HEK293 (cell line): Measurements from ENCODE around the gene TBC1D22A.

ENCODE experiments used
- CTCF ChIA-PET: fragments of 350-600 bp; formaldehyde crosslinking; extraction: SDS; loops from one replicate; lab custom pipeline; 2021; ENCODE audit warnings: antibody characterized with exemption; lab: Yijun Ruan, JAX
- POLR2A ChIA-PET: fragments of 300-600 bp; formaldehyde crosslinking; extraction: SDS; loops from one replicate; lab custom pipeline; 2020; ENCODE audit warnings: antibody characterized with exemption, inconsistent platforms; lab: Yijun Ruan, JAX
- H3K27ac ChIP-seq: fragments of 200-500 bp; sonication (Bioruptor generic); 2 replicates; pipeline ENCODE4 v1.5.1; 2014; ENCODE audit warnings: low read depth, low read length, control low read depth, inconsistent platforms; ENCODE audit errors: extremely low read depth
- H3K36me3 ChIP-seq, 2 experiments: fragments of 200-500 bp in 1 of 2; sonication (Bioruptor generic) in 1 of 2; 1 replicate in 1 of 2; 2 replicates in 1 of 2; pipeline ENCODE4 v1.5.1; 2014 to 2017; ENCODE audit warnings: inconsistent platforms in 2 of 2, low read length in 2 of 2; ENCODE audit not compliant: control insufficient read depth in 2 of 2, insufficient read depth in 1 of 2
- H3K4me1 ChIP-seq: fragments of 200-500 bp; sonication (Bioruptor generic); 2 replicates; pipeline ENCODE4 v1.5.1; 2014; ENCODE audit warnings: mild to moderate bottlenecking, low read length, inconsistent platforms; ENCODE audit not compliant: control insufficient read depth, insufficient read depth
- H3K4me3 ChIP-seq: 2 replicates; pipeline ENCODE4 v1.5.1; 2011; ENCODE audit warnings: low read depth, mild to moderate bottlenecking, control low read depth, low read length, moderate library complexity
- H3K9me3 ChIP-seq: fragments of 200-500 bp; sonication (Bioruptor generic); 2 replicates; pipeline ENCODE4 v1.5.1; 2014; ENCODE audit warnings: low read depth, low read length, inconsistent platforms; ENCODE audit not compliant: control insufficient read depth, insufficient read depth
- KLF9 ChIP-seq: fragments of 450-650 bp; formaldehyde crosslinking; IDR thresholded peaks from 2 replicates; pipeline ENCODE4 v1.5.1; 2016; ENCODE audit warnings: missing biosample characterization, missing genetic modification characterization, low read depth
- PRDM4 ChIP-seq: fragments of 450-650 bp; formaldehyde crosslinking; IDR thresholded peaks from 2 replicates; pipeline ENCODE4 v1.5.1; 2017; ENCODE audit warnings: missing biosample characterization, missing genetic modification characterization
- ZBTB8A ChIP-seq: fragments of 450-650 bp; formaldehyde crosslinking; IDR thresholded peaks from 2 replicates; pipeline ENCODE4 v1.5.1; 2016; ENCODE audit warnings: missing biosample characterization, missing genetic modification characterization
- ZIC2 ChIP-seq: fragments of 450-650 bp; formaldehyde crosslinking; IDR thresholded peaks from 2 replicates; pipeline ENCODE4 v1.5.1; 2016; ENCODE audit warnings: missing biosample characterization, missing genetic modification characterization
- ZNF335 ChIP-seq: fragments of 450-650 bp; formaldehyde crosslinking; conservative IDR thresholded peaks from 2 replicates; pipeline ENCODE4 v1.5.1; 2016; ENCODE audit warnings: missing biosample characterization, missing genetic modification characterization
- ZNF433 ChIP-seq: fragments of 450-650 bp; formaldehyde crosslinking; IDR thresholded peaks from 2 replicates; pipeline ENCODE4 v1.5.1; 2016; ENCODE audit warnings: missing biosample characterization, missing genetic modification characterization, low read depth
- ZNF518A ChIP-seq: fragments of 450-650 bp; formaldehyde crosslinking; conservative IDR thresholded peaks from 2 replicates; pipeline ENCODE4 v1.5.1; 2016; ENCODE audit warnings: low read depth, missing biosample characterization, missing genetic modification characterization
- ZNF560 ChIP-seq: fragments of 450-650 bp; formaldehyde crosslinking; IDR thresholded peaks from 2 replicates; pipeline ENCODE4 v1.5.1; 2017; ENCODE audit warnings: missing biosample characterization, missing genetic modification characterization, borderline replicate concordance
- ZNF626 ChIP-seq: fragments of 450-650 bp; sonication (Bioruptor Pico); formaldehyde crosslinking; IDR thresholded peaks from 2 replicates; pipeline ENCODE4 v1.5.1; 2018; ENCODE audit warnings: missing biosample characterization, missing genetic modification characterization, inconsistent platforms
- ZNF654 ChIP-seq: fragments of 450-650 bp; formaldehyde crosslinking; IDR thresholded peaks from 2 replicates; pipeline ENCODE4 v1.5.1; 2016; ENCODE audit warnings: low read depth, missing biosample characterization, missing genetic modification characterization
- ZNF791 ChIP-seq: fragments of 450-650 bp; formaldehyde crosslinking; IDR thresholded peaks from 2 replicates; pipeline ENCODE4 v1.5.1; 2016; ENCODE audit warnings: missing biosample characterization, missing genetic modification characterization

TBC1D22A gene

GRCh38 chr22:46994983-46995382 lies 232.5 kb downstream of the TBC1D22A start (continued):
- no peak for TF ChIP-seq ZNF560
- TF ChIP-seq, all 188 proteins: peak for 0

GRCh38 chr22:46995501-46996360 lies 233.3 kb downstream of the TBC1D22A start:
- ChIA-PET CTCF (interaction anchor here (0.6 to 1.9 kb wide), 5 partner anchors 17 to 162 kb away, joined by 3 to 6 read pairs (median 5); no protein-coding TSS in a partner anchor), POLR2A (no interaction called here)
- no peak overlapping the region for H3K27ac ChIP-seq
- peaks cover 0 to 14% of the 10 kb centered on the region in 2 experiments; a peak in 1 of 3 replicates for H3K36me3 ChIP-seq
- H3K4me3 ChIP-seq = no peak overlapping the region
- TF ChIP-seq PRDM4 (tag by site-specific recombination) (no peak), ZNF518A (tag by site-specific recombination) (no peak), ZNF335 (tag by site-specific recombination) (no peak), KLF9 (no peak), ZNF791 (no peak), ZBTB8A (tag by site-specific recombination) (no peak), ZNF626 (tag by site-specific recombination) (no peak)
- no peaks in the 10 kb centered on the region; the same call in 1 of the 2 replicates for H3K4me1 ChIP-seq
- no peaks in the 10 kb centered on the region for H3K9me3 ChIP-seq

- TF ChIP-seq ZNF654 (peak; percentile 21; the same call in 1 of the 2 replicates), ZIC2 (tag by site-specific recombination) (peak; percentile 81), ZNF433 (tag by site-specific recombination) (no peak)
- ChIA-PET CTCF (interaction anchor here (0.6 to 1.9 kb wide), 5 partner anchors 16 to 163 kb away, joined by 3 to 6 read pairs (median 5); no protein-coding TSS in a partner anchor), POLR2A (no interaction called here)
- H3K27ac ChIP-seq = no peak overlapping the region
- H3K9me3 ChIP-seq = no peaks in the 10 kb centered on the region
- H3K36me3 ChIP-seq = peaks cover 0 to 4% of the 10 kb centered on the region in 2 experiments; a peak in 1 of 3 replicates
- no peaks in the 10 kb centered on the region; the same call in 1 of the 2 replicates for H3K4me1 ChIP-seq
- H3K4me3 ChIP-seq = no peak overlapping the region
Observed at GRCh38 chr22:46996595-46997310, 234.3 kb downstream of the TBC1D22A start.
